ENCODE data around the gene VPS35L. TPM values are rescaled to one million over a fixed set of nuclear protein-coding genes. Genes with fewer than 3 reads are reported as not detected.

Gene VPS35L
- polyA plus RNA-seq, 1 experiment, result 67.1 TPM

GRCh38 chr16:19746561-19746960 is 191.1 kb downstream of the VPS35L start:
- Histone ChIP-seq H3K9me3 (ENCODE audit: control insufficient read depth, insufficient read depth, low read length) (no peaks in the 10 kb centered on the region), H3K4me3 (ENCODE audit: low read depth, low read length) (no peak overlapping the region), H3K27ac (ENCODE audit: low read depth, low read length) (no peak overlapping the region), H3K27me3 (ENCODE audit: control insufficient read depth, insufficient read depth, low read length) (no peaks in the 10 kb centered on the region)
- no peak for DNase-seq (ENCODE audit: low read depth, low spot score)
- CTCF ChIA-PET, result no interaction called here
- POLR2A ChIA-PET, result no interaction called here
- no peak for TF ChIP-seq CTCF (IDR thresholded peaks at IDR 0.05; ENCODE audit: low read depth, low read length)

- no peak for TF ChIP-seq CTCF (IDR thresholded peaks at IDR 0.05; ENCODE audit: low read depth, low read length)
- H3K4me3 ChIP-seq (ENCODE audit: low read depth, low read length), result no peak overlapping the region
- DNase-seq (ENCODE audit: low read depth, low spot score), result no peak
- no peaks in the 10 kb centered on the region for H3K9me3 ChIP-seq (ENCODE audit: control insufficient read depth, insufficient read depth, low read length)
- H3K27me3 ChIP-seq (ENCODE audit: control insufficient read depth, insufficient read depth, low read length), result no peaks in the 10 kb centered on the region
- CTCF ChIA-PET, result interaction anchor here (0.6 to 0.9 kb wide), 2 partner anchors 20 to 28 kb away, joined by 3 read pairs; no protein-coding TSS in a partner anchor
- POLR2A ChIA-PET, result no interaction called here
- H3K27ac ChIP-seq (ENCODE audit: low read depth, low read length), result no peak overlapping the region
These were observed 193.1 kb downstream of the VPS35L start for GRCh38 chr16:19748389-19749168.

GRCh38 chr16:19749571-19750080 is 194.1 kb downstream of the VPS35L start:
- CTCF ChIA-PET, result interaction anchor here (0.9 to 1.2 kb wide), 2 partner anchors 18 to 195 kb away, joined by 3 read pairs; no protein-coding TSS in a partner anchor
- Histone ChIP-seq H3K9me3 (ENCODE audit: control insufficient read depth, insufficient read depth, low read length) (no peaks in the 10 kb centered on the region), H3K27me3 (ENCODE audit: control insufficient read depth, insufficient read depth, low read length) (no peaks in the 10 kb centered on the region), H3K4me3 (ENCODE audit: low read depth, low read length) (no peak overlapping the region), H3K27ac (ENCODE audit: low read depth, low read length) (no peak overlapping the region)
- no peak for TF ChIP-seq CTCF (IDR thresholded peaks at IDR 0.05; ENCODE audit: low read depth, low read length)
- DNase-seq (ENCODE audit: low read depth, low spot score), result no peak
- POLR2A ChIA-PET, result no interaction called here

Other genes starting within 250 kb of the VPS35L start
- gene TMC5, start 137.8 kb upstream of the VPS35L start, polyA plus RNA-seq (2011; rRNA removed), result not detected in 2 replicates
- gene GDE1, start 33.6 kb upstream of the VPS35L start, polyA plus RNA-seq (2011; rRNA removed), result 89.7 and 100 TPM in 2 replicates
- 6.4 and 8.5 TPM in 2 replicates for gene CCP110, start 31.8 kb upstream of the VPS35L start, polyA plus RNA-seq (2011; rRNA removed)
- gene KNOP1, start 162.5 kb downstream of the VPS35L start, polyA plus RNA-seq (2011; rRNA removed), result 11.5 and 14.9 TPM in 2 replicates
- gene IQCK, start 162.6 kb downstream of the VPS35L start, polyA plus RNA-seq (2011; rRNA removed), result 13.8 and 18.0 TPM in 2 replicates

Measured in AG04450 (cell line).